ENCODE results near the gene SSR1.
"Not testable (repeated sequence)": the region's sequence is repeated elsewhere in the genome, so short reads cannot be mapped to it uniquely, and the experiment has no call there.

The SSR1 gene

DNA sequence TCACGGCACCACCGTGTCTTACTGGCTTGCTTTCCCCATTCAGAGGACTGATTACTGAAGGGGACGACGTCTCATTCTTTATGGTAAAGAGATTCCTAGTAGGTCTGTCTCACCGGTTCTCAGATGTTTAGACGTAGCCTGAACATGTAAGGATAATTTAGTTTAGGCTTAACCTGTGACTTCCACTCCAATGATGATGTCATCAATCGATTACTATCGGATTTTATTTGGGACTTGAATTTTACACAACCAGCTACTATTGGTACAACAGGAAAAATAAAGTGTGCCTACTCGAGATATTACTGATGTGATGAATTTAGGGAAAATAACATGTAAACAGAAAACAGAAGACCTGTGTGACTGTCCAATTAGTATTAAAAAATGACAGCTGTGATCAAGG is 4.5 kb upstream of the SSR1 start:
- DNase-seq (ENCODE audit: low spot score): no peak

DNA sequence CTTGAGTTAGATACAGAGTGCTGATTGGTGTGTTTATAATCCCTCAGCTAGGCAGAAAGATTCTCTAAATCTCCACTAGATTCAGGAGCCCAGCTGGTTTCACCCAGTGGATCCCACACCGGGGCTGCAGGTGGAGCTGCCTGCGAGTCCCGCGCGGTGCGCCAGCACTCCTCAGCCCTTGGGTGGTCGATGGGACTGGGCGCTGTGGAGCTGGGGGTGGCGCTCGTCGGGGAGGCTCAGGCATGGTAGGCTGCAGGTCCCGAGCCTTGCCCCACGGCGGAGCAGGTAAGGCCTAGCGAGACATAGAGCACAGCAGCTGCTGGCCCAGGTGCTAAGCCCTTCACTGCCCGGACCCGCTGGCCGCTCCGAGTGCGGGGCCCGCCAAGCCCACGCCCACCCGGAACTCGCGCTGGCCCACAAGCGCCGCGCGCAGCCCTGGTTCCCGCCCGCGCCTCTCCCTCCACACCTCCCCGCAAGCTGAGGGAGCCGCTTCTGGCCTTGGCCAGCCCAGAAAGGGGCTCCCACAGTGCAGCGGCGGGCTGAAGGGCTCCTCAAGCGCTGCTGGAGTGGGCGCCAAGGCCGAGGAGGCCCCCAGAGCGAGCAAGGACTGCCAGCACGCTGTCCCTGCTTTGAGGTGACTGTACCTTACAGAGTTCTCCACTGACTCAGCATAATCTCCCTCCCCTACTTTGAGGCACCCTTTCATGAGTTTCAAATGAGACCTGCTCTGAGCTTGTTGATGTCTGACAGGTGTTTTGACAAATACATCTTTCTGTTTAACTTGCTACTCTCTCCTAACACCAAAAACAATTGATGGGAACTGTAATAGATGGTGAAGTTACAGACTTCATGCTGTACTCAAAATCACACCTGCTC is 3.9 kb upstream of the SSR1 start:
- no peak for DNase-seq (ENCODE audit: low spot score)

DNA sequence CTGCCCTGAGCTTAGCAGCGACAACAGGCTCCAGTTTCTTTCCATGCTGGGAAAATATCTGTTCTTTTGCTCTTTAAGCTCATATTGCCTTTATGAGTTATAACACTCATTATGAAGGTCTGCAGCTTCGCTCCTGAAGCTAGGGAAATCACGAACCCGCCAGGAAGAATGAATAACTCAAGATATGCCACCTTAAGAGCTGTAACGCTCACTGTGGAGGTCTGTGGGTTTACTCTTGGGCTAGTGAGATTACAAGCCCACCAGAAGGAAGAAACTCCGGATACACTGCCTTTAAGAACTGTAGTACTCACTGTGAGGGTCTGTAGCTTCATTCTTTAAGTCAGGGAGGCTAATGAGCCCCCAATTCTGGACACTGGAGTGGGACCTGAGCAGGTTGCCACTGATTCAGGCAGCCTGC is 3.0 kb upstream of the SSR1 start:
- DNase-seq (ENCODE audit: low spot score): no peak

DNA sequence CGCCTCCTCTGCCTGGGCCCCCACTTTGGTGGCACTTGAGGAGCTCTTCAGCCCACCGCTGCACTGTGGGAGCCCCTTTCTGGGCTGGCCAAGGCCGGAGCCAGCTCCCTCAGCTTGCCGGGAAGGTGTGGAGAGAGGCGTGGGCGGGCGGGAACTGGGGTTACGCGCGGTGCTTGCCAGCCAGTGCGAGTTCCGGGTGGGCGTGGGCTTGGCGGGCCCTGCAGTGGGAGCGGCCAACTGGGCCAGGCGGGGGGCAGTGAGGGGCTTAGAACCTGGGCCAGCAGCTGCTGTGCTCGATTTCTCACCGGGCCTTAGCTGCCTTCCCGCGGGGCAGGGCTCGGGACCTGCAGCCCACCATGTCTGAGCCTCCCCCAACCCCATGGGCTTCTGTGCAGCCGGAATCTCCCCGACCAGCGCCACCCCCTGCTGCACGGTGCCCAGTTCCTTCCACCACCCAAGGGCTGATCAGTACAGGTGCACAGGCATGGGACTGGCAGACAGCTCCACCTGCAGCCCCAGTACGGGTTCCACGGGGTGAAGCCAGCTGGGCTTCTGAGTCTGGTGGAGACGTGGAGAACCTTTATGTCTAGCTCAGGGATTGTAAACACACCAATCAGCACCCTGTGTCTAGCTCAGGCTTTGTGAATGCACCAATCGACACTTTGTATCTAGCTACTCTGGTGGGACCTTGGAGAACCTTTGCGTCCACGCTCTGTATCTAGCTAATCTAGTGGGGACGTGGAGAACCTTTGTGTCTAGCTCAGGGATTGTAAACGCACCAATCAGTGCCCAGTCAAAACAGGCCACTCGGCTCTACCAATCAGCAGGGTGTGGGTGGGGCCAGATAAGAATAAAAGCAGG is 2.3 kb upstream of the SSR1 start:
- DNase-seq (ENCODE audit: low spot score): not testable (repeated sequence)

DNA sequence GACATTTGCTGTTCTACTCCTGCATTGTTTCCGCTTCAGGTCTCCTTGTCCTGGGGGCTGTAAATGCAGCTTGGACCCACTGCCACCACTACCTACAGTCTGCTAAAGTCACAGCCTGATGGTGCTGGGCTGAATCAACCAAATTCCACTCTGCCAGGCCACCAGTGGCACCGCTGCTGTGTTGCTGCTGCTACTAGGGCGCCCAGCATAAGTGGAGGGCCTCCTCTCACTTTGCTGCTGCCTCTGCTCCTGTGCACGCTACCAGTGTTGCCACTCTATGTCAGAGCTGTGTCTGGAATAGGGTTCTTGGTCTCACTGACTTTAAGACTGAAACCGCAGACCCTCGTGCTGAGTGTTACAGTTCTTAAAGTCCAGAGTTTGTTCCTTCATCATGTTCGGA is 1.4 kb upstream of the SSR1 start:
- no peak for DNase-seq (ENCODE audit: low spot score)

DNA sequence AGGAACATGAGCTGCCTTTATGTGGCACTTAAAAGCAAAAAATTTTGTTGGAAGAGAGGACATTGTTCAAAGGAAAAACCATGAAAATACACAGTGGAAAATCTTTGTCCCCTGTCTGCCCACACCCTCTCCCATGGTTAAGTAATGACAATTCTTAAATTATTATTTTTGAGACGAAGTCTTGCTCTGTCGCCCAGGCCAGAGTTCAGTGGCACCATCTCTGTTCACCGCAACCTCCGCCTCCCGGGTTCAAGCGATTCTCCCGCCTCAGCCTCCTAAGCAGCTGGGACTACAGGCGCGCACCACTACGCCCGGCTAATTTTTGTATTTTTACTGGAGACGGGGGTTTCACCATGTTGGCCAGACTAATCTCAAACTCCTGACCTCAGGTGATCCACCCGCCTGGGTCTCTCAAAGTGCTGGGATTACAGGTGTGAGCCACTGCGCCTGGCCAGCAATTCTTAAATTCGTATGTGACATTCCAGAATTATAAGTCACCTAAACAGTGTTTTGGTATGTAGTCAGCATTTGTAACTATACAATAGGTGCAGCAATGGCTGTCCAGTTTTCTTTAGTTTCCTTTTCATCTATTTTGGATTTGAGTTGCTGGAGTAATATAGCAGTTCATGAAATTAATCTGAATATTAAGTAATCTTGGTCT is 636 bp upstream of the SSR1 start:
- DNase-seq (ENCODE audit: low spot score): no peak

DNA sequence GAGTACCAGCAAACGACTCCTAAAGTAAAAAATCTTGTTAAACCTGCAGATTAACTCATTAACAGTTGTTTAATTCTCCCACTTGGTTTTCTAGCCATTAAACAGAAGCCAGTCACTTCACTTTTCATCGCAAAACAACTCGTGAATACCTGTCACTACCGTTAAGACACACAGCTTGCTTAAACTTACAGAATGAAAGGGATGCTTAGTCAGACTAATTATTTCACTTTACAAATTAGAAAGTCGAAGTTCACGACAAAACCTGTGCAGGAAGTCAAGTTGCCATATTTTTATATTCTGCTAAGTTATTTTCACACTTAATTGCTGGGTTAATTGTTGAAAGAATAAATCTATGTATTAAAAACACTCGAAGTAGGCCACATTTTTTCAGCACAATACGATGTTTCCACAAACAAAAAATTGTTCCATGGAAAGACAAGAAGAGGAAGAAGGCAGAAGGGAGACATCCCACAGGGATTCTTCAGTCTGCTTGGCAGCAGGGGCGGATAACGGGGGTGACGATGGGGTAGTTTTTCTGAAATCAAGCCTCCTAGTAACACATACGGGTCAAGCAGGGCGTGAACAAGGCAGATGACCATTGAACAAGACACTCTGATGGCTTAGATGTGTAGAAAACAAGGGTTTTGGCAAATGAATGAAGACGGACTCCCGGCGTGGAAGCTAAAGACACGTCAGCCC is 933 bp downstream of the SSR1 start:
- peak; percentile 63 for DNase-seq (ENCODE audit: low spot score)

DNA sequence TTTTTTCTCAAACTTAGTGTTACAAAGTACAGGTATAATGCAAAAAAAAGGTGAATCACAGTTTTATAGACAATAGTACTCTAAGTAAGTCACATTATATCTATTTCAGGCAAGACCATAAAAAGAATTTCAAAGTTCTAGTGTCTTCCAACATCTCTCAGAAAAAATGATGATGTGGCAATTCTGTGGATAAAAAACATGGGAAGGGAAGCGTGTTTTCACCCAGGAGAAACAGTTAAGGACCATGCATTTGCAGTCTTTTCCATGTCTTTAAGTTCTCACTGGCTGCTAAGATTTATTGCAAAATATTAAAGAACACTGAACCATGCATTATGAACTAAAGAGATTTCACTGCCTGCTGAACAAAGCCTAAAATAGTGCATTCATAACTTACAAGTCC is 1.8 kb downstream of the SSR1 start:
- no peak for DNase-seq (ENCODE audit: low spot score)

DNA sequence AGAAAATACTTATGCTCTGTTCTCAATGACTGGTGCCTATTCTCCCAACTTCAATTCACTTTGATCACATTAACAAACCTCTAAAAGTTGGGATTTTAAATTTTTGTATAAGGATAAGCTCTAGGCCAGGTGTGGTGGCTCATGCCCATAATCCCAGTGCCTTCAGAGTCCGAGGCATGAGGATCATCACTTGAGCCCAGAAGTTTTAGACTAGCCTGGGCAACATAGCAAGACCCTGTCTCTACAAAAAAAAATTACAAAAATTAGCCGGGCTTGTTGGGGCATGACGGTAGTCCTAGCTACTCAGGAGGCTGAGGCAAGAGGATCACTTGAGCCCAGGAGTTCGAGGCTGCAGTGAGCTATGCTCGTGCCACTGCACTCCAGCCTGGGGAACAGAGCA is 3.9 kb downstream of the SSR1 start:
- no peak for DNase-seq (ENCODE audit: low spot score)

DNA sequence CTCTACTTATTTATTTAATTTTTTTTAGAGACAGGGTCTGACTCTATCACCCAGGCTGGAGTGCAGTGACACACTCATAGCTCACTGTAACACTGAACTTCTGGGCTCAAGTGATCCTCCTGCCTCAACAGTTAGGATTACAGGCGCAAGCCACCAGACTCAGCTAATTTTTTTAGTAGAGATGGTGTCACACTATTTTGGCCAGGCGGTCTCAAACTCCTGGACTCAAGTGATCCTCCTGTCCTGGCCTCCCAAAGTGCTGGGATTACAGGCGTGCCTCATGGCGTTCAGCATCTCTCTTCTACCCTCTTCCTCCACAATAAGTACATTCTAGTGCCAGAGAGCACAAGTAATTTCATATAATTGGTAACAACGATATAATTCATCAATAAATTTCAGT is 5.5 kb downstream of the SSR1 start:
- DNase-seq (ENCODE audit: low spot score): no peak

DNA sequence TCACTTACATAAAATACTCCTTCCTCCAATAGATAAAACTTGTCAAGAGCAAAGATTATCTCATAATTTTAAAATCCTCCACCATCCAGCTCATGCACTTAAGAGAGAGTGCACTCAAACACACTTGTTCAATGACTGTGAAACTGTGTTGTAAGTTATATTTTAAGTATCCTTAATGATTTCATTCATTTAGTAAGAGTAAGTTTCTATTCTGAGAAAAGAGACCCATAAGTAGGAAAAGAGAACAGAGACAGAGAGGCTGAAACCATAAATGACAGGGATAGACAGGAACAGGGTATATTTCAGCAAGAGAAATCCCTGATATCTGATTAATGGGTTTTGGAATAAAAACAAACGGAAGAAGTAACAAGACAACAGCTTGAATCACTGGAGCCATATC is 8.2 kb downstream of the SSR1 start:
- DNase-seq (ENCODE audit: low spot score): no peak

DNA sequence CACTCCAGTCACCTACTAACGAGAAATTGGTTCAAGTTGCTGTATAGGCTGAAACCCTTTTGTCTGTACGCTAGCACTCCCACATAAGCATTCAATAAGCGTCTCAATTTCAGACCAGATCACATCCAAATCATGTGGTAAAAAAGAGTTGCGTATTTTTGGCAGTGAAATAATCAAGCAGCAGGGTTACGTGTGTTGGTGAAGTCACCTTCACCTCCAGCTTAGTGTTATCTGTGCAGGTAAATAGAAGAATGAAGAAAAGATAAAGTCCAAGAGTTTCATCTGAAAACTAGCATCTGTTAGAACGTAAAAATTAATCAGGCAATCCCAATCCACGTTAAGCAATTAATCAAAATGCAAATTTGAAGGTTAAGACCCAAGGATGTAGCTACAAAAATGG is 11.3 kb downstream of the SSR1 start:
- no peak for DNase-seq (ENCODE audit: low spot score)

DNA sequence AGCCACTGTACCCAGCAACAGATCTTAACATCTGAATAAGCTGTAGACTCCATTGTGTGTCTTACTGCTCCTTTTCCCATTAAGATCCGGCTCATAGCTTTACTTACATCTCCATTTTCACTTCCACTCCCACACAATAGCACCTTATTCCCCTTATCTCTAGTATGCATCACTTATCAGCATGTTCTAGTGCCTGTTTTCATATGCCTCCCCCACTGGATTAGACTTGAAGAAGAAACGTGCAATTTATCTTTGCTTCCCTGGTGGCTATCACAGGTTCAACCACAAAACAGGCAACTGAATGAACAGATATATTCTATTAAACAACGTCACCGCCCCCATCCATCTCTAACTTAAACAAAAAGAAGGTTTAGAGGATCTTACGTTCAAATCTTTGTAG is 12.1 kb downstream of the SSR1 start:
- no peak for DNase-seq (ENCODE audit: low spot score)

DNA sequence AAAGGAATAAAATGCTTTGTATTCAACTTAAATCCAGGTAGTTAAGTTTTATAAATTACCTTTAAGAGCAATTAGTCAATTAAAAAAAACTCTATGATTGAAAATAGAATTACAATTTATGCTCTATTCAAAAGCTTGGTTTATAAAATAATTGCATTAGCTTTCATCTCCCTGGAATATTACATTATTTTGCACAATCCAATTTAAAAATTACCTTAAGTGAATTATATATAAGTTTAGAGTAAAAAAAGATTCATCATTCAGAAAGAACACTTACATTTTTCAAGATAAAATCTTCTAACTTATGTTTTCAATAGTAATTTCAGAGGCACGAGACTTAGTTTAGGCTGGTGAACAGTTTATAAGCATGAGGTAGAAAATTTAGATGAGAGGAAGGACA is 14.9 kb downstream of the SSR1 start:
- no peak for DNase-seq (ENCODE audit: low spot score)

DNA sequence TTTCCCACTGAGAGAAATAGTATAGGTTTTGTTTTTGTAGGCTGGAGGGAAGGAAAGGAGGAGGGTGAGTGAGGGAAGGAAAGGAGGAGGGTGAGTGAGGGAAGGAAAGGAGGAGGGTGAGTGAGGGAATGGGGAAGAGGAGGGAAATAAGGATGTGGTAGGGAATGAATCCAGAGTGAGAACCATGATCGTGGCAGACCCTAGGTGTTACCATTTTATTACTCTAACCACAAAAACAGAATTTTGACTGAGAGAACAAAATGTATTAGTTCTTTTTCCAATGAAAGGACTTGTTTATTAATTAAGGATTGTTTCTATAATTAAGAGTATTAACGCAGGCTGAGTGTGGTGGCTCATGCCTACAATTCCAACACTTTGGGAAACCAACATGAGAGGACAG is 16.4 kb downstream of the SSR1 start:
- no peak for DNase-seq (ENCODE audit: low spot score)

DNA sequence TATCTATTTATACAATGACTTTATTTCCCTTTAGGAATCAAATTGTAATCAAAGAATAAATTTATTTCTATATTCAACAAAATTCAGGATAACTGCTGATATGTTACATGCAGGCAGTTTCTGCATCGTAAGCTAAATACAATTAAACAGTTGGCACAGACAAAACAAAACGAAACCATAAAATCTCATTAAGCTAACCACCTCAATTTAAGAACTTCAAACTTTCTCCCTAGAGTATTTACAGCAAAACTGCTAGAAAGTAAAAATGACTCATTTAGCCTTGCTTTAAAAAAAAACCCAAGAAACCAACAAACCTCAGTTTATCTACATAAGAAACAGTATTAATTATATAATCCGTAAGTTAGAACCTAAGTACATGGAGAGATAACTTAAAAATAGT is 17.1 kb downstream of the SSR1 start:
- DNase-seq (ENCODE audit: low spot score): no peak

DNA sequence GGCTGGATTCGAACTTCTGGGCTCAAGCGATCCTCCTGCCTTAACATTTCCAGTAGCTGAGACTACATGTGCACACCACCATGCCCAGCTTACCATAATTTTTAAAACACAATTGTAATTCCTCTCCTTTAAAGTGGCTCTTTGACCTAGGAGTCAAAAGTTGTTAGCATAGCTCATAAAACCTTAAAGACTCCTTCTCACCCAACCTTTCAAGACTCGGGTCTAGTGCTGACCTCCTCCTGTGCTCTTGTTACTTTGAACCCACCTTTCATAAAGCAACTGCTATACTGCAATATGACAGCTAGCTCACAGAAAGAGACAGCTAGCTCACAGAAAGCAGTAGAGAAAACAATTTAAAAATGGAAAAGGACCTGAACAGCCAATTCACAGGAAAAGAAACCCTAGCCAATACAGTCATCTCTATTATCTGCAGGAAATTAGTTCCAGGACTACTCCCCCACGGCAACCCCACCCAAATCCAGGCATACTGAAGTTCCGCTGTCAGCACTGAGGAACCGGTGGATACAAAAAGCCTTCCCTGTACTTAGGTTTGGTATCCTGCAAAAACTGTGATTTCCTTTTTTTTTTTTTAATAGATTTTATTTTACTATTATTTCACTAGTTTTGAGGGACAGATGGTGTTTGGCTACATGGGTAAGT is 20.3 kb downstream of the SSR1 start:
- DNase-seq (ENCODE audit: low spot score): no peak

DNA sequence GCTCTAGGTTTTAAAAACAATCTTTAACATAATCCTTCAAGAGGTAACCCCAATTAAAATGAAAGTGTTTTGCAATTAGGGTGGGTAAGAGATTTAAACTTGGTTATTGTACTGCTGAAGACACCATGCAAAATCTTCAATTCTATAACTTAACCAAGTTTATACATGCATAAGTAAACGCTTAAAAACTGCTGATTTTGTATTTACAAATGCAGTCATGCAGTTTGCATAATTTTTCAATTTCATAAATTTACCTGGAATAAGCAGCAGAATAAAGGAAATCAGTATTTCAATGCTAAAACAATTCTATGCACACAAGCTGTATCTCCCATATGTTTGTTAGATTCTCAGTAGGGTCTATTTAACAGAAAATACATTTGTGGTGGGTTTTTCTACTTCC is 22.9 kb downstream of the SSR1 start:
- no peak for DNase-seq (ENCODE audit: low spot score)

DNA sequence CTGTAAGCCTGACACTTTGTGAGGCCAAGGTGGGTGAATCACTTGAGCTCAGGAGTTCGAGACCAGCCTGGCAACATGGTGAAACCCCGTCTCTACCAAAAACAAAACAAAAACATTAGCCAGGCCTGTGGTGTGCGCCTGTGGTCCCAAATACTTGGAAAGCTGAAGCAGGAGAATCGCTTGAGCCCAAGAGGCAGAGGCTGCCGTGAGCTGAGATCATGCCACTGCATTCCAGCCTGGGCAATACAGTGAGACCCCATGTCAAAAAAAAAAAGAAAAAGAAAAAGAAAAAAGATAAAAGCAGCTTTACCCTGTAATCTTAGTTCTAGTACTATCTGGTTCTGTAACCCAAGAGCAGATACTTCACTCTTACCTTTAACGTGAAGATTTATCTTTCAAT is 27.6 kb downstream of the SSR1 start:
- no peak for DNase-seq (ENCODE audit: low spot score)

DNA sequence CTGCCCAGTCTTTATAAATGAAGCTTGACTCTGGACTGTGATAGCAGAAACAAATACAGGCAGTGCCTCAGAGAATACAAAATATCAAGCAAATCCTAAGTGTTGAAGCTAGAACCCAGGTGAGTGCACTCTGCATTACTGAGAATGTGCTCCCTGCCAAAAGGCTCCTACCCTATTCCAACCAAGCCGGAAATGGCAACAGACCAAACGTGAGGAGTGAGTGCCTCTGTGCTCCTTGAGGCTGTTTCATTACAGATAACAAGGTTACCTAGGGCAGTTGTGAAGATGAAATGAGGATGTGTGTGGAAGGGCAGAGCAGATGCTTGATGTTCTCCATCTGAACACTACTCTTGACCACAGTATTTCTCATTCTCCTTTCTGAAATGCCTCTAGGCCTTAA is 29.3 kb downstream of the SSR1 start:
- DNase-seq (ENCODE audit: low spot score): no peak

DNA sequence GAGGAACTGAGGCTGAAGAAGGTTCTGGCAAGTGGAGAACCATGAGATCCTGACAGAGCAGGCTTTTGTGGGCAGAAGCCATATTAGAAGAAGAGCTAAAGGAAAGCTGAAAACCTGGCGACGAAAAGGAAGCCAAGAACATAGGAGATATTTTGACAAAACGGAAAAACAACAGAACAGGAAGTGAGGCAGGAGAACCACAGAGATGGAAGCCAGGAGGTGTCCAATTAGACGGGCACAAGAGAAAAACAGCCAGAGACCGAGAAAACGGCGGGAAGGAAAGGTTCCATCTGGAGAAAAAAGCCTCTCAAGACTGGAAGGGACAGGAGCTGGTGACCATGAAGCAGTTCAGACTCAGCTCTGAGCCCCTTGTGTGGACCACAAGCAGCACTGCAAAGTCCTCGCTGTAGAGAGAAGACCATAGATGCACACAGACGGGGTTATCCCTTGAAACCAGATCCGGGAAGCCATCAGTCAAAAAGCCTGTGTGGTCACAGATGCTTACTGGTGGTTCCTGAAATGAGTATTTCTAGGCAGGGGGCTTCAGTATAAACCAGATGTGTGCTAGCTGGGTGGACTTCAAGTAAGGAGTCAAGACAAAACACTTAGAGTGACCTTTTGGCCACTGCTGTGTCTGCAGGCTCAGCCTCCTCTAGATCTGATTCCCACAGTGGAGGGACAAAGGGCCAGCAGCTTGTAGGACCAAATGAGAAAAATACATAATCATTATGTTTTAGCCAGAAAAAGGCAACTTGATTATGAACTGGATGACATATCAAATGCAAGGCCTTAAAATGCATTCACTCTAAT is 30.7 kb downstream of the SSR1 start:
- no peak for DNase-seq (ENCODE audit: low spot score)

Data from Ammon's horn (tissue), 1 donor.